Measurements from ENCODE around the gene PLK2. TPM values are rescaled to one million over a fixed set of nuclear protein-coding genes. Genes with fewer than 3 reads are reported as not detected.

Gene PLK2
- total and polyA plus RNA-seq, 2 of the 8 experiments (the other 6 are each of a cell fraction or from before 2014, with no cell fraction given), result 5.8 to 20.6 TPM

DNA sequence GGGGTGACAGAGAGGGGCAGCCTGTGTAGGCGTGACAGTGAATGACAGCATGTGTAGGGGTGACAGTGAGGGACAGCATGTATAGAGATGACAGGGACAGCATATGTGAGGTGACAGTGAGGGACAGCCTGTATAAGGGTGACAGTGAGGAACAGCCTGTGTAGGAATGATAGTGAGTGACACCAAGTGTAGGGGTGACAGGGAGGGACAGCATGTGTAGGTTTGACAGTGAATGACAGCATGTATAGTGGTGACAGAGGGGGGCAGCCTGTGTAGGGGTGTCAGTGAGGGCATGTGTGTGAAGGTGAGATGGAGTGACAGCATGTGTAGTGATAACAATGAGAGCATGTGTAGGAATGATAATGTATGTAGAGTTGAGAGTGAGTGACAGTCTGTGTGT lies 22.6 kb upstream of the PLK2 start:
- no peak overlapping the region for H4K91ac ChIP-seq (replicated peaks; ENCODE audit: insufficient read length, low read length)
- H3K4ac ChIP-seq (replicated peaks; ENCODE audit: insufficient read length, low read depth, low read length), result no peak overlapping the region
- no peak overlapping the region for H4K5ac ChIP-seq (ENCODE audit: insufficient read length, low read depth, low read length)
- H2BK5ac ChIP-seq (ENCODE audit: low read depth, low read length), result no peak overlapping the region
- H2AFZ ChIP-seq (ENCODE audit: low read length), result no peak overlapping the region
- H2BK15ac ChIP-seq (ENCODE audit: low read length), result no peak overlapping the region
- H2BK20ac ChIP-seq (ENCODE audit: low read length), result no peak overlapping the region
- H3K9ac ChIP-seq (replicated peaks in 1 of 4; ENCODE audit: extremely low read depth in 1 of 4, low read depth in 3 of 4, low read length in 3 of 4), result no peak overlapping the region
- peaks cover 3% of the 10 kb centered on the region; the same call in 1 of the 2 replicates for H3K23me2 ChIP-seq (ENCODE audit: low read depth, low read length)
- no peak overlapping the region for H2BK120ac ChIP-seq (replicated peaks; ENCODE audit: low read depth, low read length)
- no peaks in the 10 kb centered on the region for H3K79me1 ChIP-seq (ENCODE audit: low read depth, low read length)
- no peak overlapping the region for H3K4me3 ChIP-seq (ENCODE audit: extremely low read depth in 1 of 4, insufficient read depth in 2 of 4, low read depth in 3 of 4, low read length in 4 of 4)
- H3K23ac ChIP-seq (ENCODE audit: insufficient read length), result no peak overlapping the region
- peaks cover 0 to 5% of the 10 kb centered on the region in 2 experiments for H4K20me1 ChIP-seq (replicated peaks in 1 of 2; ENCODE audit: control insufficient read depth in 1 of 2, insufficient read depth in 2 of 2, low read length in 2 of 2)
- no peaks in the 10 kb centered on the region; a peak in 1 of 7 replicates for H3K4me1 ChIP-seq (replicated peaks in 1 of 4; ENCODE audit: control insufficient read depth in 3 of 4, insufficient read depth in 4 of 4, low read length in 3 of 4)
- no peak for DNase-seq (ENCODE audit: low read depth in 1 of 2, low spot score in 2 of 2)
- no peaks in the 10 kb centered on the region for H3K9me3 ChIP-seq (ENCODE audit: insufficient read depth in 2 of 2, low read depth in 1 of 2, low read length in 1 of 2)
- no peak overlapping the region for H3K27ac ChIP-seq (ENCODE audit: low read depth, low read length)
- ChIA-PET POLR2A (ENCODE audit: partially characterized antibody) (no interaction called here), CTCF (ENCODE audit: partially characterized antibody) (interaction anchor here (2.0 kb wide), 1 partner anchor 13 kb away, joined by 6 read pairs; no protein-coding TSS in a partner anchor)
- H3K18ac ChIP-seq (ENCODE audit: extremely low read depth, low read length), result no peak overlapping the region
- no peaks in the 10 kb centered on the region for H3K36me3 ChIP-seq (ENCODE audit: control insufficient read depth in 2 of 4, insufficient read depth in 4 of 4, low read length in 3 of 4)
- no peaks in the 10 kb centered on the region for H3K27me3 ChIP-seq (replicated peaks in 1 of 4; ENCODE audit: control insufficient read depth in 3 of 4, extremely low read depth in 1 of 4, insufficient read depth in 3 of 4, low read length in 3 of 4)
- no peak overlapping the region for H4K8ac ChIP-seq (ENCODE audit: extremely low read depth, insufficient read depth, low read length)
- FAIRE-seq, result no peak
- H3K56ac ChIP-seq (replicated peaks; ENCODE audit: insufficient read length, low read depth, low read length), result no peak overlapping the region
- no peak overlapping the region for H3K4me2 ChIP-seq (ENCODE audit: insufficient read depth in 1 of 2, low read depth in 2 of 2, low read length in 2 of 2)
- no peak overlapping the region for H2AK5ac ChIP-seq (ENCODE audit: low read depth, low read length)
- H3K14ac ChIP-seq (ENCODE audit: insufficient read length), result no peak overlapping the region
- WGBS, 2 experiments (ENCODE audit: extremely low coverage in 1 of 2, insufficient coverage in 1 of 2, insufficient read length in 1 of 2, insufficient replicate concordance in 2 of 2, low coverage in 1 of 2, low lambda C conversion rate in 2 of 2, missing lambda C conversion rate in 1 of 2), result 90% methylated on average over 1 of the region's 1 CpG; no CpG with 5 or more reads in 1 of the 2 experiments
- 0 out of 4 replicates have a peak, but pooled peaks cover 0 to 3% of the 10 kb centered on the region in 2 experiments for H3K79me2 ChIP-seq (ENCODE audit: control insufficient read depth in 1 of 2, insufficient read depth in 2 of 2, low read length in 2 of 2)
- no peak overlapping the region for H2BK12ac ChIP-seq (ENCODE audit: low read depth, low read length)
- TF ChIP-seq RNF2 (IDR thresholded peaks at IDR 0.05; ENCODE audit: borderline replicate concordance, low read depth, low read length, missing control alignments, poor library complexity, severe bottlenecking) (no peak), RXRA (IDR thresholded peaks at IDR 0.05; ENCODE audit: insufficient read depth, low read depth, low read length) (no peak), ASH2L (IDR thresholded peaks at IDR 0.05; ENCODE audit: low read length) (no peak), CEBPB (IDR thresholded peaks at IDR 0.05; ENCODE audit: low read depth, low read length) (no peak), RAD21 (IDR thresholded peaks at IDR 0.05 in 1 of 2, conservative IDR thresholded peaks at IDR 0.05 in 1 of 2; ENCODE audit: low read depth in 2 of 2, low read length in 2 of 2) (no peak), EZH2 (IDR thresholded peaks at IDR 0.05; ENCODE audit: low read depth, low read length, severe bottlenecking) (no peak), YY1 (IDR thresholded peaks at IDR 0.05; ENCODE audit: low read depth, low read length) (no peak), GTF2F1 (IDR thresholded peaks at IDR 0.05; ENCODE audit: borderline replicate concordance, low read depth, low read length) (no peak), SIX5 (IDR thresholded peaks at IDR 0.05; ENCODE audit: low read depth, low read length) (no peak), TAF7 (optimal IDR thresholded peaks at IDR 0.05; ENCODE audit: borderline replicate concordance, low read depth, low read length) (no peak), CTBP2 (IDR thresholded peaks at IDR 0.05; ENCODE audit: borderline replicate concordance, insufficient read depth, insufficient read length, low read length) (no peak), EP300 (IDR thresholded peaks at IDR 0.05; ENCODE audit: borderline replicate concordance in 1 of 2, low read depth in 2 of 2, low read length in 2 of 2) (no peak), PHF8 (conservative IDR thresholded peaks at IDR 0.05; ENCODE audit: low read depth, low read length) (no peak)
